ENCODE results near the gene RND2.

DNA sequence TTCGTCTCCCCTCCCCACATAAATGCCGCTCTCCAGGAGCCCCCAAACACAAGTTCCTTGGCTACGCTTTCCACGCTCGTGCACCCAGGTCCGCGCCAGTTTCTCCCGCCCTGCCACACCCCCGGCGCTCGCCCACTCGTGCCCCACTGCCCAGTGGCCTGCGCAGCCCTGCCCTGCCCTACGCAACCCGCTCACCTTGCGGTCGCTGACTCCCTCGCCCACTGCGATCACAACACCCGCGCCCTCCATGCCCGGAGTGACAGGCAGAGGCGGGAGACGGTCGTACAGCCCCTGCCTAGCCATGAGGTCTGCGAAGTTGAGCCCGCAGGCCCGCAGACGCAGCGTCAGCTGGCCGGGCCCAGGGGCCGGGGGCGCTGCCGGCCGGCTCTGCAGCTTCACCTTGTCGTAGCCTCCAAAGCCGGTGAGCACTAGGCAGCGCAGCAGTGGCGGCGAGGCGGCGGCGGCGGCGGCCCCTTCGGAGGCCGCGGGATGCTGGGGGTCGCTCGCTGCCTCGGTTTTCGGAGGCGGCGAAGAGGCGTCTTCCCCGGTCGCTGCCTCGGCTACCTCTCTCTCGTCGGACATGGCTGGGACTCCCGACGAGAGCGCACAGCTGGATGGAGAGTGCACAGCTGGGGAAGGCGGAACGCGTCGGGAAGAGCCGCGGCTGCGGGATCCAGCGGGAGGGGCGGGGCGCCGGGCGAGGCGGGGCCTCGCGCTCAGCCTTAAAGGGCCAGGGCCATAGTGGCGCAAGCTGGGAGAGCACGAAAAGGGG is 3.1 kb upstream of the RND2 start, which contains the start of gene VAT1:
- TF ChIP-seq, protein P1, sequence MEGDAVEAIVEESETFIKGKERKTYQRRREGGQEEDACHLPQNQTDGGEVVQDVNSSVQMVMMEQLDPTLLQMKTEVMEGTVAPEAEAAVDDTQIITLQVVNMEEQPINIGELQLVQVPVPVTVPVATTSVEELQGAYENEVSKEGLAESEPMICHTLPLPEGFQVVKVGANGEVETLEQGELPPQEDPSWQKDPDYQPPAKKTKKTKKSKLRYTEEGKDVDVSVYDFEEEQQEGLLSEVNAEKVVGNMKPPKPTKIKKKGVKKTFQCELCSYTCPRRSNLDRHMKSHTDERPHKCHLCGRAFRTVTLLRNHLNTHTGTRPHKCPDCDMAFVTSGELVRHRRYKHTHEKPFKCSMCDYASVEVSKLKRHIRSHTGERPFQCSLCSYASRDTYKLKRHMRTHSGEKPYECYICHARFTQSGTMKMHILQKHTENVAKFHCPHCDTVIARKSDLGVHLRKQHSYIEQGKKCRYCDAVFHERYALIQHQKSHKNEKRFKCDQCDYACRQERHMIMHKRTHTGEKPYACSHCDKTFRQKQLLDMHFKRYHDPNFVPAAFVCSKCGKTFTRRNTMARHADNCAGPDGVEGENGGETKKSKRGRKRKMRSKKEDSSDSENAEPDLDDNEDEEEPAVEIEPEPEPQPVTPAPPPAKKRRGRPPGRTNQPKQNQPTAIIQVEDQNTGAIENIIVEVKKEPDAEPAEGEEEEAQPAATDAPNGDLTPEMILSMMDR (IDR thresholded peaks at IDR 0.05) = no peak
- no peak for TF ChIP-seq EZH2 (IDR thresholded peaks at IDR 0.05; ENCODE audit: borderline replicate concordance, insufficient read depth, low read depth, low read length, poor library complexity, severe bottlenecking)

Measured in B cell (primary cell).